K562 (cell line): Measurements from ENCODE around the gene CLIP2.

Source experiments
- CEBPB ChIP-seq: fragments of 450-650 bp; IDR thresholded peaks from 2 replicates; pipeline ENCODE4 v1.6.1; 2016; ENCODE audit warnings: missing genetic modification characterization, missing compliant biosample characterization
- CTCF ChIP-seq, 3 experiments: IDR thresholded peaks in 2 of 3; conservative IDR thresholded peaks in 1 of 3; 2 replicates each; pipeline ENCODE4 v1.5.1; 2011 to 2012; ENCODE audit warnings: low read length in 3 of 3, mild to moderate bottlenecking in 3 of 3, control low read depth in 2 of 3, improper control_type of control experiment in 1 of 3, inconsistent platforms in 1 of 3, low read depth in 1 of 3, mixed read lengths in 1 of 3, moderate library complexity in 1 of 3; ENCODE audit not compliant: insufficient read depth in 2 of 3
- E2F8 ChIP-seq: fragments of 450-650 bp; IDR thresholded peaks from 2 replicates; pipeline ENCODE4 v1.7.1; 2018; ENCODE audit warnings: mild to moderate bottlenecking, low read depth; ENCODE audit not compliant: partially characterized antibody
- ETS1 ChIP-seq: conservative IDR thresholded peaks from 2 replicates; pipeline ENCODE4 v1.6.1; 2011; ENCODE audit warnings: low read depth, mild to moderate bottlenecking, low read length; ENCODE audit not compliant: control insufficient read depth
- JUNB ChIP-seq: fragments of 450-650 bp; formaldehyde crosslinking; conservative IDR thresholded peaks from 2 replicates; pipeline ENCODE4 v1.4.0; 2020; ENCODE audit warnings: mild to moderate bottlenecking
- RFX7 ChIP-seq: fragments of 250-450 bp; sonication (Bioruptor Pico); IDR thresholded peaks from 2 replicates; pipeline ENCODE4 v1.5.1; 2021; ENCODE audit warnings: mild to moderate bottlenecking
- TAF1 ChIP-seq: IDR thresholded peaks from 2 replicates; pipeline ENCODE4 v1.6.1; 2011; ENCODE audit warnings: mild to moderate bottlenecking, low read length, moderate library complexity; ENCODE audit not compliant: insufficient read depth, control insufficient read depth, severe bottlenecking; ENCODE audit errors: extremely low read depth
- XRCC5 ChIP-seq: fragments of 200-400 bp; formaldehyde crosslinking; IDR thresholded peaks from 2 replicates; pipeline ENCODE4 v1.6.1; 2017; ENCODE audit warnings: low read depth, mild to moderate bottlenecking, low read length
- TF ChIP-seq, protein P1 (sequence below): fragments of 450-650 bp; IDR thresholded peaks from 2 replicates; pipeline ENCODE4 v1.6.1; 2014; ENCODE audit warnings: low read depth, mild to moderate bottlenecking, moderate library complexity, borderline replicate concordance
- TF ChIP-seq, protein P2 (sequence below): fragments of 200-800 bp; sonication (Bioruptor generic); IDR thresholded peaks from 2 replicates; pipeline ENCODE4 v1.6.1; 2017; ENCODE audit warnings: missing genetic modification characterization, missing compliant biosample characterization
- TF ChIP-seq, protein P3 (sequence below): fragments of 450-650 bp; IDR thresholded peaks from 2 replicates; pipeline ENCODE4 v1.6.1; 2016

- TF ChIP-seq CTCF (IDR thresholded peaks at IDR 0.05 in 2 of 3, conservative IDR thresholded peaks at IDR 0.05 in 1 of 3; ENCODE audit: insufficient read depth in 2 of 3, low read depth in 1 of 3, low read length in 3 of 3) (no peak), CEBPB (no peak), ETS1 (no peak), TAF1 (no peak), JUNB (CRISPR knock-in tag) (no peak), XRCC5 (no peak), E2F8 (no peak), RFX7 (no peak)
- TF ChIP-seq, protein P1, sequence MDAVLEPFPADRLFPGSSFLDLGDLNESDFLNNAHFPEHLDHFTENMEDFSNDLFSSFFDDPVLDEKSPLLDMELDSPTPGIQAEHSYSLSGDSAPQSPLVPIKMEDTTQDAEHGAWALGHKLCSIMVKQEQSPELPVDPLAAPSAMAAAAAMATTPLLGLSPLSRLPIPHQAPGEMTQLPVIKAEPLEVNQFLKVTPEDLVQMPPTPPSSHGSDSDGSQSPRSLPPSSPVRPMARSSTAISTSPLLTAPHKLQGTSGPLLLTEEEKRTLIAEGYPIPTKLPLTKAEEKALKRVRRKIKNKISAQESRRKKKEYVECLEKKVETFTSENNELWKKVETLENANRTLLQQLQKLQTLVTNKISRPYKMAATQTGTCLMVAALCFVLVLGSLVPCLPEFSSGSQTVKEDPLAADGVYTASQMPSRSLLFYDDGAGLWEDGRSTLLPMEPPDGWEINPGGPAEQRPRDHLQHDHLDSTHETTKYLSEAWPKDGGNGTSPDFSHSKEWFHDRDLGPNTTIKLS, result no peak
- TF ChIP-seq, protein P2, sequence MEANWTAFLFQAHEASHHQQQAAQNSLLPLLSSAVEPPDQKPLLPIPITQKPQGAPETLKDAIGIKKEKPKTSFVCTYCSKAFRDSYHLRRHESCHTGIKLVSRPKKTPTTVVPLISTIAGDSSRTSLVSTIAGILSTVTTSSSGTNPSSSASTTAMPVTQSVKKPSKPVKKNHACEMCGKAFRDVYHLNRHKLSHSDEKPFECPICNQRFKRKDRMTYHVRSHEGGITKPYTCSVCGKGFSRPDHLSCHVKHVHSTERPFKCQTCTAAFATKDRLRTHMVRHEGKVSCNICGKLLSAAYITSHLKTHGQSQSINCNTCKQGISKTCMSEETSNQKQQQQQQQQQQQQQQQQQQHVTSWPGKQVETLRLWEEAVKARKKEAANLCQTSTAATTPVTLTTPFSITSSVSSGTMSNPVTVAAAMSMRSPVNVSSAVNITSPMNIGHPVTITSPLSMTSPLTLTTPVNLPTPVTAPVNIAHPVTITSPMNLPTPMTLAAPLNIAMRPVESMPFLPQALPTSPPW (CRISPR knock-in tag), result no peak
- TF ChIP-seq, protein P3, sequence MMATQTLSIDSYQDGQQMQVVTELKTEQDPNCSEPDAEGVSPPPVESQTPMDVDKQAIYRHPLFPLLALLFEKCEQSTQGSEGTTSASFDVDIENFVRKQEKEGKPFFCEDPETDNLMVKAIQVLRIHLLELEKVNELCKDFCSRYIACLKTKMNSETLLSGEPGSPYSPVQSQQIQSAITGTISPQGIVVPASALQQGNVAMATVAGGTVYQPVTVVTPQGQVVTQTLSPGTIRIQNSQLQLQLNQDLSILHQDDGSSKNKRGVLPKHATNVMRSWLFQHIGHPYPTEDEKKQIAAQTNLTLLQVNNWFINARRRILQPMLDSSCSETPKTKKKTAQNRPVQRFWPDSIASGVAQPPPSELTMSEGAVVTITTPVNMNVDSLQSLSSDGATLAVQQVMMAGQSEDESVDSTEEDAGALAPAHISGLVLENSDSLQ, result no peak
These were observed 61.5 kb downstream of the CLIP2 start for GRCh38 chr7:74350751-74351150.
